GM19328 (cell line): Measurements from ENCODE around the gene DOK7.
"Not testable (repeated sequence)": the region's sequence is repeated elsewhere in the genome, so short reads cannot be mapped to it uniquely, and the experiment has no call there.

Experiments used
- ATAC-seq: cut with Tn5 transposase; IDR thresholded peaks from one replicate; pipeline ENCODE4 v1.9.1; 2021; ENCODE audit warnings: mild to moderate bottlenecking, moderate library complexity; ENCODE audit not compliant: unreplicated experiment

The DOK7 gene

DNA sequence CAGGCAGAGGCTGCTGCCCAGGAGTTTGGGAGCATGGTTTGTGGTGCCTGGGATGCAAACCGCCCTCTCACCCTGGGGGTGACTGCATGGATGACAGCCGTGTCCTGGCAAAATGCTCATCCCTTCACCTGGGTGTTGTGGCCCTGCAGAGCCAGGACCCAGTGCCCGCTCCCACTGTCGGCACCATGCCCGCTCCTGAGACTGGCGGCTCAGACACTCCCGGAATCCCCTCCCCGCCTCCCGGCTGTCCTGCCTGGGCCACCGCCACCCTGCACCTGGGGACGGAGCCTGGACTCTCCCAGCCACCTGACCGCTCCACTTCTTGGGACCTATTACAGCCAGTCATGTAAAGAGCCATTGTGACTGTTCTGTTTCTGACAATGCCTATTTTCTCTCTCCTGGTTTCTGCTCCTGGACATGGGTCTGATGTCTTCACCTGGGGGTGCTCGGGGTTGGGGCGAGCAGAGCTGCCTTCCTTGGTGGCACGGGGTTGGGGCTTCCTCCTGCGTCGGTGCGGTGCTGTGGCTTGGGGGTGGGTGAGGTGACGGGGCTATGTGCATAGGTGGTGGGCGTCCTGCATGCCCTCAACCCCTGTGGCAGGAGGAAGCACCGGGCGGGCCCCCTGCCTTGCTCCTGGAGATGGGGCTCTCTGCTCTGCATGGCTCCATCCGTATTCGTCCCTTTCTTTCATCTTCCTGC lies 38.2 kb downstream of the DOK7 start:
- ATAC-seq = no peak

DNA sequence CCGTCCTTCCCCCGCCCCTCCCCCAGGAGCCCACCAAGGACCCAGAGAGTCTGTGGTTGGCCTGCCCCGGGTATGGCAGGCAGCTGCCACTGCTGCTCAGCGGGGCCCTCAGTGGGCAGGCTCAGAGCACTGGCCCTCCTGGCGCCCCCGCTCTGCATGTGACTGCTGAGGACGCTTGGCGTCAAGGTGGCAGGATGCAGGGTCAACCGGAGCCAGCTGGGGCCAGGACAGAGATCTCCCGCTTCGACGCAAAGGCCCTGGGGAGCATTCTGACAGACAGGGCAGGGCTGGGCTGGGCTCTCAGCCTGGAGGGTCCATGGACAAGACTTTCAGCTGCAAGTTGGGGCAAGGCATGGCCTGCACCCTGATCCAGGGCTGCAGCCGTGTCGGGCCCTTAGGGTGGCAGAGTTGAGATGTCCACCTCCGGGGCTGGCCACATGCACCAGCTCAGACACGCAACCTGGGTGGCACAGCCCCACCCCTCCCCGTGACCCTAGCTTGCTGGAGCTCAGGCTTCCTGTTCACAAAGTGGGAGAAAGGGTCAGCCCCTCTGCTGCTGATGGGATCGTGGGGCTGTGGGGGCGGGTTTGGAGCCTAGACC lies 38.8 kb downstream of the DOK7 start:
- ATAC-seq = no peak

DNA sequence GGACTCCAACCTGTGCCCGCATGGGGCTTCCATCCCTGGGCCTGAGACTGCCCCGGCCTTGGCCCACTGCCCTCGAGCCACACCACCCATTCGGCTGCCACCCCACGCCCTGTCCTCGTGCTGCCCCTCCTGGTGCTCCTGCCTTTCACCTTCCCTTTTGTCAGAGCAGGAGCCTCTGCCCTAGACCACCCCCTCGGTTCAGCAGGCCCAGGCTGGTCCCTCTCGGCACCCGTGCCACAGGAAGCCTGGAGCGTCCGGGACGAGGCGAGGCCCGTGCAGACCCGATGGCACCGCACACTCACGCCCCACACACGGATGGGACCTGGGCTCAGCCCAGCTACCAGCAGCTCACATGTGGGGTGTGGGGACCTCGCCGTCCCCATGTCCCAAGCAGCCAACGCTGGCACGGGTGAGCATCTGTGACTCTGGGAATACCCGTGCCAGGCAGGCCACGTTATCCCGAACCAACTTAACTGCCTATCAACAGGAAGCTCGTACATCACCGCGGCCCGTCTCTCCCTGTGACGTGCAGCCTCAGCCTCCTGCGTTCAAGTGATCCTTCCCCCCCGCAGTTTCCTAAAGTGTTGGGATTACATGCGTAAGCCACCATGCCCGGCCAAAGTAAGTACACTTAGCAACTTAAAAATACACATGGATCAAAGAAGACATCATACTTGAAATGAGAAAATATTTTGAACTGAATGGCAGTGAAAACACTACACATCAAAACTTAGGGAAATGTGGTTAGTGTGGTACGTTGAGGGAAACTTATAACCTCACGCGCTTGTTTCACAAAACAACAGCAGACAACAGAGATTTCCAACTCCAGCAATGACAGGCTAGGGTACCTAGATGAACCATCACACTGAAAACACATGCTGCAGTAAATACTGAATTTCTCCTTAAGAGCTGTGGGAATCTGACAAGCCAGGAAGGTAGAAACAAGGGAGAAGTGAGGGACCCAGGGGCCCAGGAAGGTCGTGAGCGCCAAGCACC lies 40.1 kb downstream of the DOK7 start:
- no peak for ATAC-seq

DNA sequence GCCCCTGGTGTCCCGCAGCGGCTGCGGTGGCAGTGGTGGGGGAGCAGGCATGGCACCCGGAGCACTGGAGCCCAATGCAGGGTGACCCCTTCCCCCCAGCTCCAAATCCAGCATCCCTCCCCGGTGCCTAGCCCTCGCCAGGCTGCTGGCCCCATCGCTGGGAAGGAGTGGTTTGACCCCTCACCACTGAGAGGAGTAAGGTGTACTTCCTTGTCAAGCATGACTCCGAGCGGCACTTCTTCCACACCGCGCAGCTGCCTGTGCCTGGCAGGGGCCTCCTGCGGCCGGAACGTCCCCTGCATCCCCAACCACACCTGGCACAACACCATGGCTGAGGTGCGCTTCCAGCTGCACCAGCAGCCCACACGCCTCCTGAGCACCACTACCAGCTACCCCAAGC lies 42.1 kb downstream of the DOK7 start:
- no peak for ATAC-seq

DNA sequence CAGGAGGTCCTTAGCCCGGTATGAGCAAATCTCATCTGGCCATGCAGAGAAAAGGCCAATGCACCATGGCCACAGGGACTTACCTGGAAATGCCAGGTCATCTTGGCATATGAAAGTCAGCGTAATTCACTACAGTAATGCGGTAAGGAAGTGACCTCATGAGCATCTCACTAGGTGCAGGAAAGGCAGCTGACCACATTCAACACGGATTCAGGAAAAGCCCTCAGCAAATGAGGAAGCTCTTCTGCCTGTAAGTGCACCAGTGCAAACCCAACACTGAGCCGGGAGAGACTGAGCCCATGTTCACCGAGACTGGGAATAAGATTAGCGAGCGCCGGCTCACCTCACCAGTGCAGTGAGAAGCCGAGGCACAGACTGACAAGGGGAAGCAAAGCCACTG lies 45.4 kb downstream of the DOK7 start:
- ATAC-seq = no peak

DNA sequence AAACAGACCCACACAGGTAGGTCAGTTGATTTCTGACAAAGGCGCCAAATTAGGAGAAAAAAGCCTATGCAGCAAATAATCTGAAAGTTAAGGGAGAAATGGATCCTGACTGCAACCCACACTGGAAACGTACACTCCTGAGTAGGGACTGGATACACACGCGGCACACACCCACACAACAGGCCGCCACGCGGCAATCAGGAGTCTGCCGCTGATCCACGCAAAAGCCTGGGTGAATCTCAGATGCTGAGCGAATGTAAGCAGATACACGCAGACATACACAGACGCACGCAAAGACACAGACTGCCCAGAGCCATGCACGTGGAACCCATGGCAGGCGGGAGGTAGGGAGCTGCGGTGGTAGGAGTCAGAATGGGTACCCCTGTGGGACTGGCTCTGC lies 47.4 kb downstream of the DOK7 start:
- no peak for ATAC-seq

DNA sequence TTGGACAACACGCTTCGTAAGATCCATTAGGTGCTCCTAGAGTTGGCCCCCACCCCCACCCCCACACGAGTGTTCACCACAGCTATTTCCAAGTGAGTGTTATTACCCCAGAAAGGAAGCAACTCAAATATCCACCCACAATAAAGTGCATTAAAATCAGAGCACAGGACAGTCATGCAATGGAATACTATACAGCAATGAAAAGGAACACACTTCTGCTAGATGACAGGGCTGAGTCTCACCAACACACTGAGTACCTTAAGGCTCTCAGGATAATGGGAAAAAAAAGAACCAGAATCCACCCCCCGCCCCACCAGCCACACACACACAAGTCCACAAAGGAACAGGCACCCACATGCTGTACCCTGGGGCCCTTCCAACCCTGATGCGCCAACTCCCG lies 48.1 kb downstream of the DOK7 start:
- ATAC-seq = no peak

DNA sequence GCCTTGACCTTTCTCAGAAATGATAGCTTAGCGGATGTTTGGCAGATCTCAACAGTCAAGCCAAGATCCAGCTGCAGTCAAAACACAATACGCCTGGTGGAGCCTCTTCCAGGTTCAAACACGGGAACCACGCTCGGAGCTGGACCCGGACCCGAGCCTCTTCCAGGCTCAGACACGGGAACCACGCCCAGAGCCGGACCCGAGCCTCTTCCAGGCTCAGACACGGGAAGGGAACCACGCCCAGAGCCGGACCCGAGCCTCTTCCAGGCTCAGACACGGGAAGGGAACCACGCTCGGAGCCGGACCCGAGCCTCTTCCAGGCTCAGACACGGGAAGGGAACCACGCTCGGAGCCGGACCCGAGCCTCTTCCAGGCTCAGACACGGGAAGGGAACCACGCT lies 48.5 kb downstream of the DOK7 start:
- not testable (repeated sequence) for ATAC-seq

DNA sequence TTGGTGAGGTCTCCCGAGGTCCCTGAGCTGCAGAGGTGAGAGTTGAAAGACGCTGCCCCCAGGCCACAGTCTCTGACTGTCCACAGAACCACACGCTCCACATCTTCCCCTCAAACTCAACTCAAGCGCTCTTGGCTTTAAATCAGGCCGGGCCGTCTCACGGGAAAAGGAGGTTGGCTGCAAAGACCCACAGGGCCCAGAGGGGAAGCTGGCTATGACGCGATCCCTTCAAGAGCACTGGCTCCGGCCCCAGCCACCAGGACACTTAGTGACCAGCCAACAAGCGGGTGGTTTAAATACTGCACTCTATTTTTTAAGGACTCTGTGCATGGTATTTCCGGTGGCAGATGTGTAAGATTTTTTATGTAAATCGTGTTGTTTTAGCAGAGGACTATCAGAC lies 49.2 kb downstream of the DOK7 start:
- no peak for ATAC-seq

DNA sequence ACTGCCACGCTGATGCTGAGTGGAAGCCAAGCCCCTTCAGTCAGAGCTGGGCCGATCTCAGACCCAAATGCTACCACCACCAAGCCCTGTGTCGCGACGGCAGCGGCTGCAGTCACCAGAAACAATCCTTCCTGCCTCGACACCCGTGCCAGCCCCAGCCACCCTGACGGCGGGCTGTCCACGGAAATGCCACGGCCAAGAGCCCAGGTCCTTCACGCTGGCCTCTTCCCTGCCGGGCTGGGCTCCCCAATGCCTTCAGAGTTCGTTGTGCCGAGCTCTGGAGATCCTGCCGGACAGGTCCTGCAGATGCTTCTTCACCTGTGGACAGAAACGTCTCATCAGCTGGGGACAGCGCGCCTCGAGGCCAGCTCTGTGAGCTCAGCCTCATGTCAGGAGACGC lies 49.6 kb downstream of the DOK7 start:
- ATAC-seq = no peak

DNA sequence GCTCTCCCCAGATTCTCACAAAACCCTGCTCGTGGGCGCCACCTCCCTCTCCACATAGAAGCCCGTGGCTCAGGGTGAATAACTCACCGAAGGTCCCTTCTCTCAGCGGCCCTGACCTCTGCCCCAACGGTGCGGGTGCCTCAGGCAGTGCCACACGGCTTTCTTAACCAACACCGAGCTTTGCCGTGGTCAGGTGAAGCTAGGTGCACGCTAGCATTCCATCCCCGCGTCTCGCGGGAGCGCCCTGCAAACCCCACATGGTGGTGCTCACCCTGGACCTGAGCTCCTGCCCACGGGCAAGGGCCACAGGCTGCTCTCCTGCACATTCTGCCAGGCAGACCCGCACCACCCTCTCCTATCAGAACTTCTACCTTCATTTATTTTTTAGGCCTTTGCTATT lies 50.7 kb downstream of the DOK7 start:
- no peak for ATAC-seq

DNA sequence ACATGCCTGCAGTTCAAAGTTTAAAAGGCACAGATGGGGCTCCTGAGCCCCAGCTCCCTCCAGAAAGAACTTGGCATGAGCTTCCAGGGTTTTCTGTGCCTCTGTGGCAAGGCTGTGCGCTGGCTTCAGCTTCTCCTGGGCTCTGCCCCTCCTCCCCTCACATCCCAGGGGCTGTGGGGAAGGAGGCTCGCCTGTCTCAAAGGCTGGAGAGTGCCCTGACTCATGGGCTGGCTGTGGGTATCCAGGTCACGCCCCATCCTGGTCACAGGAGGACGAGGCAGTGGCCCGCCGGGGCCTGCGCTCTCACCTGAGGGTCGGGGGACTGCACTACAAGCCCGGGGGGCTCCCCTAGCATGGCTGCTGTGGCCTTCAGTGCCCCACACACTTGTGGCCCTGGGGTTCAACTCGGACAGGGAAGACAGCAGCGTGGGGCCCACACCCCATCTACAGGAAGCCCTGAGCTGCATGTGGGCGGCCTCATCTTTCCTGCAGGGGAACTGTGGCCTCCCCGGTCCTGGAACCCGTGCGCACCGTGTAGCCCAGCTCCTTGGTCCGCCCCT lies 51.2 kb downstream of the DOK7 start:
- no peak for ATAC-seq

DNA sequence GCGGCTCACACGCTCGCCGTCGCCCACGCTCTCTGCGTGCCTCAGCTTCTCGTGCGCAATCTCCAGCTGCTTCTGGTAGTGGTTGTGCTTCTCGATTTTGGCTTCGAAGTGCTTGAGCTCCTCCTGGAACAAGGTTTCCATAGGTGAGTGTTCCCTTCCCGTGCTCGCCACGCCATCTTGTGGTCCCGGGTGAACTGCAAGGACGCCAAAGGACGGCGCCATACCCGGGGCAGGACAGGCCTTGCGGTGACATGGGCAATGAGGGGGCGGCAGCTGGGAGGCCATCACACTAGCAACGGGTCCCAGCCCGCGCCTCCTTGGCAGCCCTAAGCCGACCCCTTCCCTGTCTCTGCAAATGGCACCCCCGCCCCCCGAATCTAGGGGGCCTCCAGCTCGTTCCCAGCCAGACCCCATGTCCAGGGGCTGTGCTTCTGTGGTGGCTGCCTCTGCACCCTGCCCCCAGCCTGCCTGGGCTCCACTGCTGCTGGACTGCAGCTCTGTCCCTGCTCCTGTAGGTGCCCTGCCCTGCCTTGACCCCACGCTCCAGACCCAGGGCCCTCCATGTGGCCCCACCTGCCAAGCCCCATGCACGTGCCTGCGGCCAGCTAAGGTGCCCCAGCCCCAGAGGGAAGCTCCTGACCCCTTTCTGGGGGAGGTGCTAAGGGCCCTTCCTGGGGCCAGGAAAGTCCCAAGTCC lies 51.8 kb downstream of the DOK7 start:
- no peak for ATAC-seq

DNA sequence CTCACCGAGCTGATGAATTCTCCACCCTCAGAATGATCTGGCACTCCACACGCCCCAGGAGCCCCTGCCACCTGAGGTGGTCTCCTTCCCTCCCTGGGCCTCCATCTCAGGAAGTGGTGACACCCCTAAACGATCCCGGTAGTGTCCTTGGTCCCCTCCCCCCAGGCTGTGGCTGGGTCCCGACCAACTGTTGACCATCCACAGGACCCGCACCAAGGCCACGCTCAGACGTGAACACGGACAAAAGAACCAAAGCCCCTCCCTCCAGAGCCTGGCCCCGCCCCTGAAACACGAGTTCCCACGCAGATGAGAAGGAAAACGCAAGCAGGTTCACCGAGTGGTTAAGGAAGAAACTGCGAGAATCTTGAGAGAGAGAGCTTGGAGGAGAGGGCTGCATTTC lies 52.5 kb downstream of the DOK7 start:
- no peak for ATAC-seq

DNA sequence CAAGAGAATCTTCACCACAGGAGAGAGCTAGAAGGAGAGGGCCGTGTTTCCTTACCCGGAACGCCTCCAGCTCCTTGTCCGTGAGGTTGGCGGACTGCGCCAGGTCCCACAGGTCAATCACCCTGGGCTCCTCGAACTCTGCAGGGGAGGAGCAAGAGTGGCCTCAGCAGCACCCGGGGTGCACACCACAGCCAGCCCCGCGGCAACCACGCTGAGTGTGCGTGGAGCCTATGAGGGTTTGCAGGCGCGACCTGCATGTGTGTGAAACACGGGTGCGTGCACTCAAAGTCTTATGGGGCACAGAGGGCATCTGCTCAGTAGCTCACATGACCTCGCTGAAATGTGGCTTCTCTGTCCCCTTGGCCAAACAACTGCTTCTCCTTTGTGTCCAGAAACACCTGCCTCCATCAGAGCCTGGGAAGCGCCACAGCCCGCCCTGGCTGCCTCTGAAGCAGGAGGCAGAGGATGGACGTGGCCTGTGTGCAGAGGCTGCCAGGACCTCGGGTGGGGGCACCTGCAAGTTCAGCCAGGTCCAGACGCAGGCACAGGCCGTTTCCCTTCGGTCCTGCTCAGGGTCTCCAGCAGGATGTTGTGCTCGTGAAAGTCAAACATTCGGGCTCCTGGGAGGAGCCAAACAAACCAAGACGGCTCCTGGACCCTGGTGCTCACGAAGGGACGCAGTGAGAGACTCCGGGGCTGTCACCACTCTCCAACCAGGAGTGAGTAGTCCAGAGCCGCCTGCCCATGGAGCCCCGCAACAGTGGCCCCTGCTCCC lies 53.1 kb downstream of the DOK7 start:
- no peak for ATAC-seq

DNA sequence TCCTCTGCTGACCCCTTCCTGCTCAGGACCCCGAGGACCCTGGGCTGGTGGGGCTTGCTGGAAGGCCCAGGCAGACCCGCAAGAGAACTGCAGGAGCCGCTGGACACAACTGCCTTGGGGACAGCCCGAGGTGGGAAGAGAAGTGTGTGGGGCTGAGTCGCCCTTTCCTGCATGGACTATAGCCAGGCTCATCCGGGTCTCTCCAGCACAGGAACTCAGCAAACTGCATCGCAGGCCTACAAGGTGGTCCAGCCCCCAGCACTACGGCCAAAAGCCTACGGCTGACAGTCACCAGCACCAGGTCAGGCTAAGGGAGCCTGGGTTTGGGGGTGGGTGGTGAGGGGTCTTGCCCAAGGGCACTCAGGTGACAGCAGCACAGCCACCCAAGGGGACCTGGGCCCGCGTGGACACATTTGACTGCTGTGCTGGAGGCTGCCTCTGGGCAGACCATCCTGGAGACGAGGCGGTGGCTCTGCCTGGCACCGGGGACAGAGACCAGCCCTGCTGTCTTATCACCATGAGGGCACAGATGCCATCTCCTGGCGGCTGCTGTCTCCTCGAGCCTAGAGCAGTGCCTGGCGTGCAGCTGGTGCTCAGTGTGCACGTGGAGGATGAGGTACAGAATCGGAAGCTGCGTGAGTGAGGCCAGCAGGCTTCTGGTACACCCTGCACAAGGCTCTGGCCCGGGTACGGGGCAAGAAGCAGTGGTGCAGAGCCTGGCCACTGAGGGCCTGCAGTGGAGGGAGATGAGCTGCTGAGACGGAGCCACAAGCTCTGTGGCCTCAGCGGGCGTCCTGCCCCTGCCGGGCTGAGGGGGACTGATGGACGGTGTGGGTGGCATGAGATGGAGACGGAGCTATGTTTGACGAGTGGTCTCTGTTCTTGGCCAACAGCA lies 54.0 kb downstream of the DOK7 start:
- no peak for ATAC-seq

DNA sequence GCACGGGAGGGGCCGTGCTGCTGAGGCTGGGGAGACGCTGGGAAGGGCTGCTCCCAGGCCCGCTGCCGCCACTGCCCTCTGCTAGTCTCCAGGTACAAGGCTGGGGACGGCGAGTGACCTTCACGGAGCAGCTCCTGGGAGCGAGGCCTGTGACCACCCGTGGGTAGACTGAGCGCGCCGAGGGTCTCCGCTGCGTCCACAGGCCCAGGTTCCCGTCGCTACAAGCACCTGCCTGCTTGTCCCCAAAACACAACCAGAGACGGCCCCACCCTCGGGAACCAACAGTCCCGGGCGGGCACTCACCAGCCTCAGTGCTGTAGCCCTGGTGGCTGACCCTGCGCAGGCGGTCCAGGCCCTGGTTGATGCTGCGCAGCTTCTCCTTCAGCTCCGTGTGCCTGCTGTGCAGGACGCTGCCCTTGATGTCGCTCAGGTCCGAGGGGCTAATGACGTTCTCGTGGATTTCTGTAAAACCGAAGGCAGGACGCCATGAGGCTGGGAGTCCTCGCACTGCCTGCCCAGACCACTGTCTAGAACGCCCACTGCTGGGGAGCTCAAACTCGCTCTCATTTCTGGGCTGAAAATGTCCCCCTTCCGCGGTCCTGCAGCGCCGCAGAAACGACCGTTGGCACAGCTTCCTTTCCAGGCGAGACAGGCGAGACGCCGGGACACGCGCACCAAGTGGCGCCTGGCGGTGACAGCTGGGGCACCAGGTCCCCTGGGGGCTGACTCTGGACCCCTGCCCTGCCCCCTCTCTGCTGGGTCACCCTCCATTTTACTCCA lies 54.8 kb downstream of the DOK7 start:
- no peak for ATAC-seq

DNA sequence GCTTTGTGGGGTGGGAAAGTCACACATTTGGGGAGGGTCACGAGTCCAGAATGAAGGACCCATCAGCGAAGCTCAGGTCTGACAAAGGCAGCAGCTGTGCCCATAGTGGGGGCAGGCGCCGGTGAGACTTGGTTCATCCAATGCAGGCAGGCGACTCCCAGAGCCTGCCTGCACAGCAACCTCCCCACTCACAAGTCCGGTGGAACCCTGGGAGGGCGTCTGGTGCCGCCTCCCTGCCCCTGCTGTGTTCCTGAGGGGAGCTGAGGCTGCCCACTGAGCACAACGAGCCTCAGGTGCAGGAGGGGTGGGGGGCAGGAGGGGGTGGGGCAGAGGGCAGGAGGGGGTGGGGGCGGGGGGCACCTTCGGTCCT lies 55.4 kb downstream of the DOK7 start:
- no peak for ATAC-seq
